ENCODE measurements around the gene MAEL.

Gene MAEL

DNA sequence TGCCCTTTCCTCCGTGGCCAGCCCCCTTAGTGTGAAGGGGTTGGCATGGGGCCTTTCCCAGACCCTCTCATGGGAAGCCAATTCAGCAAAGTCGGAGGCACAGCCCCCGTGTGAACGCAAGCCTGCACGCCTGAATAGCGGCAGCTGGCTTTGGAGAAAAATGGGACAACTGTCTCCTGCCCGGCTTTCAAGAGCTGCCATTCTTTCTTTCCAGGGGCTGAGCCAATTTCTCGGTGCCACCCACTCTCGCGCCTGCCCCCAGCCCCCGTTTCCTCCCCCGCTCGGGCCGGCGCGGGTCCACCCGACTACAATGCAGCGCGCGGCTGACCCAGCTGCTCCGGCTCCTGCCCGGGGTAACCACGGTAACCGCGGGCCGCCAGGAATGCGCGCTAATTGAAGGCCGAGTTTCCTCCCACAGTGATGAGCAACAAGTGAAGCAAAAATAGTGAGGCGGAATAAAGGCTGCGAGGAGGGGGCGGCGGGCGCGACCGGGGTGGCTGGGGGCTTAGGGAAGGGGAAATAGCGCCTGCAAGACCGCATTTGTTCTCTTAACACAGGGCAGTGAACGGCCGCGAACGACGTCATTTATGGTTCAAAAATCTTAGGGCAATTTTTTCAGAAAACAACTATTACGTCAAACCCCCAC, 41.6 kb upstream of the MAEL start (continued):
- TF ChIP-seq ZFP41 (tag by site-specific recombination; IDR thresholded peaks at IDR 0.05; ENCODE audit: borderline replicate concordance) = no peak
- TF ChIP-seq ZNF138 (tag by site-specific recombination; IDR thresholded peaks at IDR 0.05; ENCODE audit: borderline replicate concordance) = no peak
- TF ChIP-seq, protein P1, sequence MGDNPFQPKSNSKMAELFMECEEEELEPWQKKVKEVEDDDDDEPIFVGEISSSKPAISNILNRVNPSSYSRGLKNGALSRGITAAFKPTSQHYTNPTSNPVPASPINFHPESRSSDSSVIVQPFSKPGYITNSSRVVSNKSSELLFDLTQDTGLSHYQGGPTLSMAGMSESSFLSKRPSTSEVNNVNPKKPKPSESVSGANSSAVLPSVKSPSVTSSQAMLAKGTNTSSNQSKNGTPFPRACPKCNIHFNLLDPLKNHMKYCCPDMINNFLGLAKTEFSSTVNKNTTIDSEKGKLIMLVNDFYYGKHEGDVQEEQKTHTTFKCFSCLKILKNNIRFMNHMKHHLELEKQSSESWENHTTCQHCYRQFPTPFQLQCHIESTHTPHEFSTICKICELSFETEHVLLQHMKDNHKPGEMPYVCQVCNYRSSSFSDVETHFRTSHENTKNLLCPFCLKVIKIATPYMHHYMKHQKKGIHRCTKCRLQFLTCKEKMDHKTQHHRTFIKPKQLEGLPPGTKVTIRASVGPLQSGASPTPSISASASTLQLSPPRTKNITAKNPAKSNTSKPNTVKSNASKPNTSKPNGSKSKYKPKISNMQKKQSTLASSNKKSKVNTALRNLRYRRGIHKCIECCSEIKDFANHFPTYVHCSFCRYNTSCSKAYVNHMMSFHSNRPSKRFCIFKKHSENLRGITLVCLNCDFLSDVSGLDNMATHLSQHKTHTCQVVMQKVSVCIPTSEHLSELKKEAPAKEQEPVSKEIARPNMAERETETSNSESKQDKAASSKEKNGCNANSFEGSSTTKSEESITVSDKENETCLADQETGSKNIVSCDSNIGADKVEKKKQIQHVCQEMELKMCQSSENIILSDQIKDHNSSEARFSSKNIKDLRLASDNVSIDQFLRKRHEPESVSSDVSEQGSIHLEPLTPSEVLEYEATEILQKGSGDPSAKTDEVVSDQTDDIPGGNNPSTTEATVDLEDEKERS (tag by site-specific recombination; IDR thresholded peaks at IDR 0.05) = no peak
- TF ChIP-seq, protein P2, sequence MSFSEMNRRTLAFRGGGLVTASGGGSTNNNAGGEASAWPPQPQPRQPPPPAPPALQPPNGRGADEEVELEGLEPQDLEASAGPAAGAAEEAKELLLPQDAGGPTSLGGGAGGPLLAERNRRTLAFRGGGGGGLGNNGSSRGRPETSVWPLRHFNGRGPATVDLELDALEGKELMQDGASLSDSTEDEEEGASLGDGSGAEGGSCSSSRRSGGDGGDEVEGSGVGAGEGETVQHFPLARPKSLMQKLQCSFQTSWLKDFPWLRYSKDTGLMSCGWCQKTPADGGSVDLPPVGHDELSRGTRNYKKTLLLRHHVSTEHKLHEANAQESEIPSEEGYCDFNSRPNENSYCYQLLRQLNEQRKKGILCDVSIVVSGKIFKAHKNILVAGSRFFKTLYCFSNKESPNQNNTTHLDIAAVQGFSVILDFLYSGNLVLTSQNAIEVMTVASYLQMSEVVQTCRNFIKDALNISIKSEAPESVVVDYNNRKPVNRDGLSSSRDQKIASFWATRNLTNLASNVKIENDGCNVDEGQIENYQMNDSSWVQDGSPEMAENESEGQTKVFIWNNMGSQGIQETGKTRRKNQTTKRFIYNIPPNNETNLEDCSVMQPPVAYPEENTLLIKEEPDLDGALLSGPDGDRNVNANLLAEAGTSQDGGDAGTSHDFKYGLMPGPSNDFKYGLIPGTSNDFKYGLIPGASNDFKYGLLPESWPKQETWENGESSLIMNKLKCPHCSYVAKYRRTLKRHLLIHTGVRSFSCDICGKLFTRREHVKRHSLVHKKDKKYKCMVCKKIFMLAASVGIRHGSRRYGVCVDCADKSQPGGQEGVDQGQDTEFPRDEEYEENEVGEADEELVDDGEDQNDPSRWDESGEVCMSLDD (tag by site-specific recombination; IDR thresholded peaks at IDR 0.05) = no peak
- TF ChIP-seq, protein P3, sequence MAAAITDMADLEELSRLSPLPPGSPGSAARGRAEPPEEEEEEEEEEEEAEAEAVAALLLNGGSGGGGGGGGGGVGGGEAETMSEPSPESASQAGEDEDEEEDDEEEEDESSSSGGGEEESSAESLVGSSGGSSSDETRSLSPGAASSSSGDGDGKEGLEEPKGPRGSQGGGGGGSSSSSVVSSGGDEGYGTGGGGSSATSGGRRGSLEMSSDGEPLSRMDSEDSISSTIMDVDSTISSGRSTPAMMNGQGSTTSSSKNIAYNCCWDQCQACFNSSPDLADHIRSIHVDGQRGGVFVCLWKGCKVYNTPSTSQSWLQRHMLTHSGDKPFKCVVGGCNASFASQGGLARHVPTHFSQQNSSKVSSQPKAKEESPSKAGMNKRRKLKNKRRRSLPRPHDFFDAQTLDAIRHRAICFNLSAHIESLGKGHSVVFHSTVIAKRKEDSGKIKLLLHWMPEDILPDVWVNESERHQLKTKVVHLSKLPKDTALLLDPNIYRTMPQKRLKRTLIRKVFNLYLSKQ (tag by site-specific recombination; IDR thresholded peaks at IDR 0.05; ENCODE audit: borderline replicate concordance) = no peak
- no peak for TF ChIP-seq ZIC2 (tag by site-specific recombination; IDR thresholded peaks at IDR 0.05)
- TF ChIP-seq, protein P4, sequence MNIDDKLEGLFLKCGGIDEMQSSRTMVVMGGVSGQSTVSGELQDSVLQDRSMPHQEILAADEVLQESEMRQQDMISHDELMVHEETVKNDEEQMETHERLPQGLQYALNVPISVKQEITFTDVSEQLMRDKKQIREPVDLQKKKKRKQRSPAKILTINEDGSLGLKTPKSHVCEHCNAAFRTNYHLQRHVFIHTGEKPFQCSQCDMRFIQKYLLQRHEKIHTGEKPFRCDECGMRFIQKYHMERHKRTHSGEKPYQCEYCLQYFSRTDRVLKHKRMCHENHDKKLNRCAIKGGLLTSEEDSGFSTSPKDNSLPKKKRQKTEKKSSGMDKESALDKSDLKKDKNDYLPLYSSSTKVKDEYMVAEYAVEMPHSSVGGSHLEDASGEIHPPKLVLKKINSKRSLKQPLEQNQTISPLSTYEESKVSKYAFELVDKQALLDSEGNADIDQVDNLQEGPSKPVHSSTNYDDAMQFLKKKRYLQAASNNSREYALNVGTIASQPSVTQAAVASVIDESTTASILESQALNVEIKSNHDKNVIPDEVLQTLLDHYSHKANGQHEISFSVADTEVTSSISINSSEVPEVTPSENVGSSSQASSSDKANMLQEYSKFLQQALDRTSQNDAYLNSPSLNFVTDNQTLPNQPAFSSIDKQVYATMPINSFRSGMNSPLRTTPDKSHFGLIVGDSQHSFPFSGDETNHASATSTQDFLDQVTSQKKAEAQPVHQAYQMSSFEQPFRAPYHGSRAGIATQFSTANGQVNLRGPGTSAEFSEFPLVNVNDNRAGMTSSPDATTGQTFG (tag by site-specific recombination; IDR thresholded peaks at IDR 0.05; ENCODE audit: borderline replicate concordance) = no peak
- no peak for TF ChIP-seq ZNF174 (tag by site-specific recombination; IDR thresholded peaks at IDR 0.05)
- TF ChIP-seq ZSCAN23 (tag by site-specific recombination; IDR thresholded peaks at IDR 0.05) = no peak
- no peak for TF ChIP-seq HOXC10 (CRISPR knock-in tag; IDR thresholded peaks at IDR 0.05)
- no peak for TF ChIP-seq ZNF132 (tag by site-specific recombination; IDR thresholded peaks at IDR 0.05; ENCODE audit: borderline replicate concordance)
- TF ChIP-seq EGR2 (tag by site-specific recombination; IDR thresholded peaks at IDR 0.05; ENCODE audit: low read depth) = peak; percentile 88
- no peak for TF ChIP-seq ZNF16 (tag by site-specific recombination; IDR thresholded peaks at IDR 0.05; ENCODE audit: low read depth)
- no peak for TF ChIP-seq ZNF596 (tag by site-specific recombination; IDR thresholded peaks at IDR 0.05)
- no peak for TF ChIP-seq ZNF560 (tag by site-specific recombination; IDR thresholded peaks at IDR 0.05; ENCODE audit: borderline replicate concordance)
- TF ChIP-seq, protein P5, sequence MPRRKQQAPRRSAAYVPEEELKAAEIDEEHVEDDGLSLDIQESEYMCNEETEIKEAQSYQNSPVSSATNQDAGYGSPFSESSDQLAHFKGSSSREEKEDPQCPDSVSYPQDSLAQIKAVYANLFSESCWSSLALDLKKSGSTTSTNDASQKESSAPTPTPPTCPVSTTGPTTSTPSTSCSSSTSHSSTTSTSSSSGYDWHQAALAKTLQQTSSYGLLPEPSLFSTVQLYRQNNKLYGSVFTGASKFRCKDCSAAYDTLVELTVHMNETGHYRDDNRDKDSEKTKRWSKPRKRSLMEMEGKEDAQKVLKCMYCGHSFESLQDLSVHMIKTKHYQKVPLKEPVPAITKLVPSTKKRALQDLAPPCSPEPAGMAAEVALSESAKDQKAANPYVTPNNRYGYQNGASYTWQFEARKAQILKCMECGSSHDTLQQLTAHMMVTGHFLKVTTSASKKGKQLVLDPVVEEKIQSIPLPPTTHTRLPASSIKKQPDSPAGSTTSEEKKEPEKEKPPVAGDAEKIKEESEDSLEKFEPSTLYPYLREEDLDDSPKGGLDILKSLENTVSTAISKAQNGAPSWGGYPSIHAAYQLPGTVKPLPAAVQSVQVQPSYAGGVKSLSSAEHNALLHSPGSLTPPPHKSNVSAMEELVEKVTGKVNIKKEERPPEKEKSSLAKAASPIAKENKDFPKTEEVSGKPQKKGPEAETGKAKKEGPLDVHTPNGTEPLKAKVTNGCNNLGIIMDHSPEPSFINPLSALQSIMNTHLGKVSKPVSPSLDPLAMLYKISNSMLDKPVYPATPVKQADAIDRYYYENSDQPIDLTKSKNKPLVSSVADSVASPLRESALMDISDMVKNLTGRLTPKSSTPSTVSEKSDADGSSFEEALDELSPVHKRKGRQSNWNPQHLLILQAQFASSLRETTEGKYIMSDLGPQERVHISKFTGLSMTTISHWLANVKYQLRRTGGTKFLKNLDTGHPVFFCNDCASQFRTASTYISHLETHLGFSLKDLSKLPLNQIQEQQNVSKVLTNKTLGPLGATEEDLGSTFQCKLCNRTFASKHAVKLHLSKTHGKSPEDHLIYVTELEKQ (tag by site-specific recombination; IDR thresholded peaks at IDR 0.05; ENCODE audit: borderline replicate concordance) = no peak
- TF ChIP-seq ZNF510 (tag by site-specific recombination; IDR thresholded peaks at IDR 0.05; ENCODE audit: insufficient replicate concordance) = no peak
- TF ChIP-seq ZNF585B (tag by site-specific recombination; IDR thresholded peaks at IDR 0.05) = no peak
- TF ChIP-seq ZFP3 (tag by site-specific recombination; IDR thresholded peaks at IDR 0.05; ENCODE audit: low read depth) = no peak
- TF ChIP-seq, protein P6, sequence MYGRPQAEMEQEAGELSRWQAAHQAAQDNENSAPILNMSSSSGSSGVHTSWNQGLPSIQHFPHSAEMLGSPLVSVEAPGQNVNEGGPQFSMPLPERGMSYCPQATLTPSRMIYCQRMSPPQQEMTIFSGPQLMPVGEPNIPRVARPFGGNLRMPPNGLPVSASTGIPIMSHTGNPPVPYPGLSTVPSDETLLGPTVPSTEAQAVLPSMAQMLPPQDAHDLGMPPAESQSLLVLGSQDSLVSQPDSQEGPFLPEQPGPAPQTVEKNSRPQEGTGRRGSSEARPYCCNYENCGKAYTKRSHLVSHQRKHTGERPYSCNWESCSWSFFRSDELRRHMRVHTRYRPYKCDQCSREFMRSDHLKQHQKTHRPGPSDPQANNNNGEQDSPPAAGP (tag by site-specific recombination; IDR thresholded peaks at IDR 0.05) = no peak

All from HEK293 (cell line).